ENCODE results near the gene SLC9A8.
"Not testable (repeated sequence)": the region's sequence is repeated elsewhere in the genome, so short reads cannot be mapped to it uniquely, and the experiment has no call there.

SLC9A8 gene

GRCh38 chr20:49785852-49786175 is 26.8 kb upstream of the SLC9A8 start:
- Histone ChIP-seq H3K4me3 (no peak overlapping the region), H3K27ac (no peak overlapping the region)

GRCh38 chr20:49786196-49786595 is 26.4 kb upstream of the SLC9A8 start:
- H3K27ac ChIP-seq: no peak overlapping the region
- H3K4me3 ChIP-seq: no peak overlapping the region

DNA sequence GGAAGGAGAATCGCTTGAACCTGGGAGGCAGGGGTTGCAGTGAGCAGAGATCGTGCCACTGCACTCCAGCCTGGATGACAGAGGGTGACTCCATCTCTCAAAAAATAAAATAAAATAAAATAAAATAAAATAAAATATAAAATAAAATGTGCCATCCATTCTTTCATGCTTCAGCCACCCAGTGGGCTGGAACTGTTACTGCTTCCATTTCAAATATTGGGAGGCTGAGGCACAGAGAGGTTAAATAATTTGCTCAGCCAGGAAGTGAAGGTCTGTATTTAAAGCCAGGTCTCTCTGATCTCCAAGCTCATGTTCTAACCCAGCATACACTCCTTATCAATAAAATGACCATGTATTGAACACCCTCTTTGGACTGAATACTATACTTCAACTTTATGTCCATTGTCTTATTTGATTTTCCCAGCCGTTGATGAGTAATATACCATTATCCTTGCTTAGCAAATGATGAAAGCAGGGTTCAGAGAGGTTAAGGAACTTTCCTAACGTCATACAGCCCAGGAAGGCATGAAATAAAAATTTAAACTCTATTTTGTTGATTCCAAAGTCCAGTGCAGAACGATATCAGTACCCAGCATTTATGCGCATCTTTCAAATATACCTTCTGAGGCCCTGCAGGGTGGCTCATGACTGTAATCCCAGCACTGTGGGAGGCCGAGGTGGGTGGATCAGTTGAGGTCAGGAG is 25.8 kb upstream of the SLC9A8 start:
- no peak overlapping the region for H3K27ac ChIP-seq
- H3K4me3 ChIP-seq: no peak overlapping the region

GRCh38 chr20:49787371-49788357 is 25.0 kb upstream of the SLC9A8 start:
- no peak overlapping the region for H3K27ac ChIP-seq
- H3K4me3 ChIP-seq: no peak overlapping the region

DNA sequence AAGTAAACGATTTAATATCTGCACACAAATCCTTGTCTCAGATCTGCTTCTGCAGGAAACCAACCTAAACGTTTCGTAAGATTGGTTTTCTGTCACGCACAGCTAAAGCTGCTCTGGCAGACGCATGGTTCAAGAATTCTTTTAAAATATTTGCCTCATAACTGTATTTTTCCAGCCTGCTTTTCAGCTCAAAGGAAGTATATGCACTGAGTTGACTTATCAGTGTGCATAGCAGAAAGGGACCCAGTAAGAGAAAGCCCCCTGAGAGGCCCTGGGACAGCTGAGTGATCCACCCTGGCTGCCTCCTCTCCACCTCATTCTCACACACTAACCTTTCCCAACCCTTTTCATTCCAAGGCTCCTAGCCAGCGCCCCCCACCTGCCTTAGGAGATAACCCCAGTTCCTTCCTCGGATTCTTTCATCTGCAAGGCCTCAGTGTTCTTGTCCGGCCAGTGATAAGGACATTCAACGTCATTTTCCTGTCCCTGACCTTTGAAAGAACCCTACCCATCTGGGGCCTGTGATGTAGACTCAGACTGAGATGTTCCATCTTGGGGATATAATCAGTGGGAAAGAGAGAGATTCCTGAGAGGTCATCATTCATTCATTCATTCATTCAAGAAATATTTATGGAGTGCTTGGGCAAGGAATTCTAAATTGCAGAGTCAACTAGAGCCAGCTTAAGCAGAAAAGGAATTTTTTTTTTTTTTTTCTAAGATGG is 22.4 kb upstream of the SLC9A8 start:
- Histone ChIP-seq H3K4me3 (no peak overlapping the region), H3K27ac (peak overlapping the region in 3 of 21 experiments; percentile 6 to 33 (median 32))

DNA sequence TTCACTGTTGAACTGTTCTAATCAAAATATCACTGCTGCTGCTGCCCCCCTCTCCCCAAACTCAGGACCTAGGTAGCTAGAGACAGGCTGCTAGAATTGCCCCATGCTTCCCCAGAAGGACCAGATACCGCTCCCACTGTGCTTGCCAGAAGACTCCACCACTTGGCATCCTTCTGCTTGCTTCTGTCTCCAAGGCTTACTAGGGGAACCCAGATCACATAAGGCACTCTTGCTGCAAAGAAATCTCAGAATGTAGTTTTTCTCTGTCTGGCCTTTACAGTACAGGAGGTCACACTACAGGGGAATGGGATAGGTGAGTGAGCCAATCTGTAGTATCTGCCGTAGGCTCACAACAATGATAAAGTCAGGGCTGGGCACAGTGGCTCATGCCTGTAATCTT is 21.5 kb upstream of the SLC9A8 start:
- H3K4me3 ChIP-seq: no peak overlapping the region
- H3K27ac ChIP-seq: no peak overlapping the region

DNA sequence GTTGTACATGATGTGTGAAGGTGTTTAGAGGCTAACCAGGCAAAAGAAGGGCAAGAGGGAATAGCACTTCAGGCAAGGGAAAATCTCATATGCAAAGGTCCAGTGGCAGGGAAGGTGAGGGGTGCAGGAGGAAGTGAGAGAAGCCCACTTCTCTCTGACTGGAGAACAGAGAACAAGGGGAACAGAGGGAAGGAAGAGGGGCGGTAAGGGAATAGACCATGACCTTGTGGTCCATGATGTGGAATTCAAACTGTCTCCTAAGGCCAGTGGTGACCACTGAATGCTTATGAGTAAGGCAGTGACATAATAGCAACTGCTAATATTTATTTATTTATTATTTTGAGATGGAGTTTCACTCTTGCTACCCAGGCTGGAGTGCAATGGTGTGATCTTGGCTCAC is 20.6 kb upstream of the SLC9A8 start:
- no peak overlapping the region for H3K4me3 ChIP-seq
- H3K27ac ChIP-seq: no peak overlapping the region

GRCh38 chr20:49792611-49793010 is 20.0 kb upstream of the SLC9A8 start:
- Histone ChIP-seq H3K27ac (no peak overlapping the region), H3K4me3 (no peak overlapping the region)

DNA sequence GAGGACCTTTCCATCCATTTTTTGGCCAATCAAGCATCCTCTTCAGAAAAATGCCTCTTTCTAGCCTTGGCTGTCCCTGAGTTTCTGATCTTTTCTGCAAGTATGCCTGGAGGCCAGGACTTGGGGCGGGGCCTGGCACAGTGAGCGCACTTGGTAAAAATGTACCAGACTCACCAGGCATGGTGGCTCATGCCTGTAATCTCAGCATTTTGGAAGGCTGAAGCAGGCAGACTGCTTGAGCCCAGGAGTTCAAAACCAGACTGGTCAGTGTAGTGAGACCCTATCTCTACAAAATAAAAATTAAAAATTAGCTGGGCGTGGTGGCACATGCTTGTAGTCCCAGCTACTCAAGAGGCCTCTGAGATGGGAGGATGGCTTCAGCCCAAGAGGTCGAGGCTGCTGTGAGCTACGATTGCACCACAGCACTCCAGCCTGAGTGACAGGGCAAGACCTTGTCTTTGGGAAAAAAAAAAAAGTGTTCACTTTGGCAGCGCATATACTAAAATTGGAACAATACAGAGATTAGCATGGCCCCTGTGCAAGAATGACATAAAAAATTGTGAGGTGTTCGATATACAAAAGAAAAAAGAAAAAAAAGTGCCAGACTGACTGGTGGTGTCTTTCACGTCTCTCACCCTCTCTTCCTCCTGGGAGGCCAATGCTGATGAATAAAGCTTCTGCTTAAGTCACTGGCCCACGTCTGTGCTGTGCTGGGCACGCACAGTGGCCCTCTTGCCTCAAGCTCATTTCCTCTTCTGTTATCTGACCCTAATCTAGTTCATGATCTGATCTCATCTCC is 18.1 kb upstream of the SLC9A8 start:
- H3K27ac ChIP-seq: peak overlapping the region in 3 of 21 experiments; percentile 6 to 12 (median 7)
- no peak overlapping the region for H3K4me3 ChIP-seq

GRCh38 chr20:49795135-49795424 is 17.5 kb upstream of the SLC9A8 start:
- H3K27ac ChIP-seq: no peak overlapping the region
- no peak overlapping the region for H3K4me3 ChIP-seq

- H3K27ac ChIP-seq: peak overlapping the region in 1 of 21 experiments; percentile 24
Measured at GRCh38 chr20:49796600-49797343, 15.9 kb upstream of the SLC9A8 start.

GRCh38 chr20:49797344-49797615 is 15.3 kb upstream of the SLC9A8 start:
- H3K4me3 ChIP-seq: no peak overlapping the region
- H3K27ac ChIP-seq: peak overlapping the region in 1 of 21 experiments; percentile 24

More at GRCh38 chr20:49796600-49797343, 15.9 kb upstream of the SLC9A8 start:
- H3K4me3 ChIP-seq: no peak overlapping the region

- H3K27ac ChIP-seq: no peak overlapping the region
- no peak overlapping the region for H3K4me3 ChIP-seq
Measured at GRCh38 chr20:49798718-49799117, 13.9 kb upstream of the SLC9A8 start.

DNA sequence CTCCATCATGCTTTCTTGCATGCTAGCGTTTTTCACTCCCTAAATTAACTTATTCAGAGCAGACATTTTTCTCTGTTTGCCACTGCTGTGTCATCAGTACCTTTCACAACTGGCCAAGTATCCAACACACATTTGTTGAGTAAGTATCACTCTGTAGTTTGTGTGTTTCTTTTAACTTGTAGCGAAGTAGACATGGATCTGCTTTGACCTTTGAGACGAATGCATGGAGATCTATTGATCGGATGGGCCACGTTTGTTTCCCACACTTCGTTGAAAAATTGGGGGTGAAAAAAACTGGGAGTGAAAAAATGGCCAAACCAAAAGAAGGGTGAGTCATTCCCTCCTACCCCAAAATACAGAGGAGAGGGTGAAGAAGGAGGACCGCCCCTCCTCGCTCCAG is 12.9 kb upstream of the SLC9A8 start:
- Histone ChIP-seq H3K27ac (no peak overlapping the region), H3K4me3 (no peak overlapping the region)

- Histone ChIP-seq H3K27ac (no peak overlapping the region), H3K4me3 (no peak overlapping the region)
Measured at GRCh38 chr20:49803418-49803817, 9.2 kb upstream of the SLC9A8 start.

GRCh38 chr20:49804364-49804763 is 8.3 kb upstream of the SLC9A8 start:
- Histone ChIP-seq H3K27ac (no peak overlapping the region), H3K4me3 (no peak overlapping the region)

DNA sequence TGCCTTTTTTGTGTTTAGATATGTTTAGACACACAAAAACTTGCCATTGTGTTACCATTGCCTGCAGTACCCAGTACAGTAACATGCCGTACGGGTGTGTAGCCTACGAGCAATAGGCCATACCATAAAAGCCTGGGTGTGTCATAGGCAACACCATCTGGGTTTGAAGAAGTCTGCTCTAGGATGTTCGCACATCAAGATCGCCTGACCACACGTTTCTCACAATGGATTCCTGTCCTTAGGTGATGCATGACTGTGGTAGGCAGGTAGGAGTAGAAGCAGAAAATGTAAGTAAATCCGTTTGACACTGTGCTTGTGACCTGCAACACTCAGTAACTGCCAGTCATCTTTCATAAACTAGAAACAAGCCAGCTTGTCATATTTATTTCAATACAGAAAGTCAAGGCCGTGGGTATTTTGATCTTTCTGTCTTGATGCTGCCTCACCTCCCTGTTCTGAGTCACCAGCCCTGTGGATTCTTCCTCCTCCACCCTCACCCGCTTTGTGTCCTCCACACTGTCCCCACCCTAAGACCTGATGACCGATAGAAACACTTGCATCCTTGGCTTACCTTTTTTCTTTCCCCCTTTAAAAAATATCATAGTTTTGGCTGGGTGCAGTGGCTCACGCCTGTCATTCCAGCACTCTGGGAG is 7.3 kb upstream of the SLC9A8 start:
- H3K4me3 ChIP-seq: not testable (repeated sequence)
- H3K27ac ChIP-seq: peak overlapping the region in 1 of 21 experiments; percentile 49

- H3K27ac ChIP-seq: no peak overlapping the region
- no peak overlapping the region for H3K4me3 ChIP-seq
Measured at GRCh38 chr20:49808753-49809152, 3.9 kb upstream of the SLC9A8 start.

DNA sequence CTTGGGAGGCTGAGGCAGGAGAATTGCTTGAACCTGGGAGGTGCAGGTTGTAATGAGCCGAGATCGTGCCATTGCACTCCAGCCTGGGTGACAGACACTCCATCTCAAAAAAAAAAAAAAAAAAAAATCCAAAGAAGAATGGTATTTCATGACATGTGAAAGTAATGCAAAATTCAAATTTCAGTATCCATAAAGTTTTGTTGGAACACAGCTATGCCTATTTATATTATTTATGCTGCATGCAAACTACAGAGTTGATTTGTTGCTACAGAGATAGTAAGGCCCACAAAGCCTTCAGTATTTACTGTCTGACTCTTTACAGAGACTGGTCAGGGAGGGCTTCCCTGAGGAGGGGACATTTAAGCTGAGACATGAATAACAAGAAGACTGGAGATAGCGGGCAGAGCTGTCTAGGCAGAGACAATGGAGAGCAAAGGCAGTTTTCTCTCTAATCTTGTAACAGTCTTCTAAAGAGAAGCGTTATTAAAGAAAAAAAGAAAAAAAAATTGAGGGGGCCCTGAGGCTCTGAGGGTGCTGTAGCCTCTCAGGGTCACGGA is 2.7 kb upstream of the SLC9A8 start:
- H3K27ac ChIP-seq: no peak overlapping the region

More for the DNA sequence above, 2.7 kb upstream of the SLC9A8 start:
- H3K4me3 ChIP-seq: no peak overlapping the region
